SH-SY5Y (cell line): ENCODE data around the gene TMEM184B.

Experiments used
- GATA2 ChIP-seq: IDR thresholded peaks from 2 replicates; pipeline ENCODE4 v1.6.1; 2011; ENCODE audit warnings: mild to moderate bottlenecking, low read depth, low read length
- GATA3 ChIP-seq: IDR thresholded peaks from 2 replicates; pipeline ENCODE4 v1.6.1; 2011; ENCODE audit warnings: low read depth, mild to moderate bottlenecking, low read length, moderate library complexity

GRCh38 chr22:38271927-38272372, 860 bp downstream of the TMEM184B start:
- no peak for TF ChIP-seq GATA2
- TF ChIP-seq GATA3, result no peak
